Testis (tissue), 3 donors: Measurements from ENCODE around the gene GRSF1. TPM values are rescaled to one million over a fixed set of nuclear protein-coding genes. Genes with fewer than 3 reads are reported as not detected.
"Not testable (repeated sequence)": the region's sequence is repeated elsewhere in the genome, so short reads cannot be mapped to it uniquely, and the experiment has no call there.

Source experiments
- DNase-seq: peaks from one replicate; pipeline ENCODE4 v3.0.0-alpha.2; 2019
- H3K27ac ChIP-seq, 2 donors: fragments of 200-600 bp; sonication (generic); one replicate each; pipeline ENCODE4 v1.5.1; 2019
- H3K27me3 ChIP-seq: fragments of 200-600 bp; sonication (generic); one replicate; pipeline ENCODE4 v1.5.1; 2019
- H3K36me3 ChIP-seq: fragments of 200-600 bp; sonication (generic); one replicate; pipeline ENCODE4 v1.5.1; 2017; ENCODE audit warnings: low read depth; ENCODE audit errors: missing control alignments
- H3K4me1 ChIP-seq: fragments of 200-600 bp; sonication (generic); one replicate; pipeline ENCODE4 v1.5.1; 2019
- H3K4me3 ChIP-seq, 2 donors: fragments of 200-600 bp; sonication (generic); one replicate each; pipeline ENCODE4 v1.5.1; 2017 to 2019
- H3K9me3 ChIP-seq: fragments of 200-600 bp; sonication (generic); one replicate; pipeline ENCODE4 v1.5.1; 2017
- CTCF ChIP-seq, 3 experiments: fragments of 450-650 bp in 2 of 3; fragments of 200-600 bp in 1 of 3; sonication (generic) in 1 of 3; IDR thresholded peaks; one replicate each; pipeline ENCODE4 v1.5.1; 2016 to 2019; ENCODE audit warnings: antibody characterized with exemption in 3 of 3, mild to moderate bottlenecking in 2 of 3, moderate library complexity in 1 of 3
- POLR2A ChIP-seq: fragments of 450-650 bp; IDR thresholded peaks from one replicate; pipeline ENCODE4 v1.6.1; 2017; ENCODE audit warnings: antibody characterized with exemption, mild to moderate bottlenecking, moderate library complexity
- WGBS, 2 donors: methylation state at CpG; one replicate each; pipeline ENCODE4 v1.1.5; 2018; 5-methylcytosine and 5-hydroxymethylcytosine counted together
- intact Hi-C: fragments of 100-400 bp; cut with DNase I; formaldehyde crosslinking; loops from one replicate; pipeline ENCODE4 v1.15.1; 2023; ENCODE audit warnings: low total_unique reads
- polyA plus RNA-seq: library from polyadenylated mRNA; stranded (reverse); fragments of 350-450 nt; fragmentation: Illumina TruSeq; extraction: RNeasy Lipid Tissue Mini Kit (QIAGEN cat#74804); gene quantifications from one replicate; pipeline ENCODE4 v1.2.3, GENCODE V29; 2014; ENCODE audit warnings: low read depth, low replicate concordance; ENCODE audit not compliant: insufficient read depth
- total RNA-seq, 2 donors: library from RNA; depleted of rRNA; stranded (reverse); fragments of >200 nt; gene quantifications; one replicate each; pipeline ENCODE4 v1.2.3, GENCODE V29; 2016

GRSF1 gene
- total and polyA plus RNA-seq, 3 donors from 2014 or later, result 59.8 to 70.2 (median 66.8) TPM

GRCh38 chr4:70842761-70843435 is 3.2 kb upstream of the GRSF1 start:
- WGBS, 2 donors, result 72 to 84% methylated on average over 6 of the region's 6 CpGs
- no peak overlapping the region for H3K4me3 ChIP-seq
- no peaks in the 10 kb centered on the region for H3K4me1 ChIP-seq
- H3K27me3 ChIP-seq, result no peaks in the 10 kb centered on the region
- intact Hi-C loops, result no loop called here
- TF ChIP-seq CTCF (IDR thresholded peaks at IDR 0.05) (no peak), POLR2A (no peak)
- no peak for DNase-seq
- no peaks in the 10 kb centered on the region for H3K9me3 ChIP-seq
- H3K36me3 ChIP-seq, result no peaks in the 10 kb centered on the region
- H3K27ac ChIP-seq, result no peak overlapping the region

GRCh38 chr4:70841951-70842350 is 2.3 kb upstream of the GRSF1 start:
- TF ChIP-seq POLR2A (no peak), CTCF (IDR thresholded peaks at IDR 0.05) (no peak)
- Histone ChIP-seq H3K27ac (no peak overlapping the region), H3K36me3 (no peaks in the 10 kb centered on the region), H3K4me1 (peaks cover 6% of the 10 kb centered on the region), H3K27me3 (no peaks in the 10 kb centered on the region), H3K9me3 (no peaks in the 10 kb centered on the region), H3K4me3 (no peak overlapping the region)
- 28 to 43% methylated on average over 1 of the region's 1 CpG for WGBS, 2 donors
- intact Hi-C loops, result no loop called here
- no peak for DNase-seq

GRCh38 chr4:70841211-70841610 is 1.5 kb upstream of the GRSF1 start:
- Histone ChIP-seq H3K27me3 (no peaks in the 10 kb centered on the region), H3K9me3 (no peaks in the 10 kb centered on the region), H3K4me3 (no peak overlapping the region), H3K4me1 (peaks cover 14% of the 10 kb centered on the region), H3K27ac (peak overlapping the region in 1 of 2 donors; percentile 29), H3K36me3 (no peaks in the 10 kb centered on the region)
- DNase-seq, result no peak
- intact Hi-C loops, result no loop called here
- TF ChIP-seq POLR2A, result no peak

- H3K27ac ChIP-seq, intact Hi-C loops: not testable (repeated sequence)
These were observed 941 bp upstream of the GRSF1 start for GRCh38 chr4:70840631-70841030.

GRCh38 chr4:70840137-70840536 is 447 bp upstream of the GRSF1 start:
- H3K27ac ChIP-seq, H3K9me3 ChIP-seq, intact Hi-C loops, H3K27me3 ChIP-seq, H3K36me3 ChIP-seq: not testable (repeated sequence)
- Histone ChIP-seq H3K4me3 (peak overlapping the region in 1 of 2 donors; percentile 90), H3K4me1 (peaks cover 15% of the 10 kb centered on the region)
- WGBS, 2 donors, result 54 to 65% methylated on average over 11 to 17 of the region's 20 CpGs
- DNase-seq, result peak; percentile 51

More at GRCh38 chr4:70840631-70841030, 941 bp upstream of the GRSF1 start:
- H3K4me3 ChIP-seq, H3K9me3 ChIP-seq, DNase-seq, H3K27me3 ChIP-seq, H3K36me3 ChIP-seq: not testable (repeated sequence)
- peaks cover 15% of the 10 kb centered on the region for H3K4me1 ChIP-seq
- WGBS, 2 donors, result 92 to 94% methylated on average over 14 to 16 of the region's 16 CpGs

- intact Hi-C loops, result no loop called here
- no peak for TF ChIP-seq CTCF (IDR thresholded peaks at IDR 0.05)
- TF ChIP-seq POLR2A, result no peak
- Histone ChIP-seq H3K4me1 (peaks cover 15% of the 10 kb centered on the region), H3K27ac (peak overlapping the region; percentile 85 to 93), H3K4me3 (peak overlapping the region; percentile 90 to 96), H3K27me3 (no peaks in the 10 kb centered on the region), H3K36me3 (no peaks in the 10 kb centered on the region), H3K9me3 (no peaks in the 10 kb centered on the region)
- WGBS, 2 donors, result 1% methylated on average over 9 to 71 of the region's 80 CpGs
- peak; percentile 66 for DNase-seq
These were observed 763 bp downstream of the GRSF1 start for GRCh38 chr4:70838666-70839588.
